Measurements from ENCODE around the gene MEIKIN.

DNA sequence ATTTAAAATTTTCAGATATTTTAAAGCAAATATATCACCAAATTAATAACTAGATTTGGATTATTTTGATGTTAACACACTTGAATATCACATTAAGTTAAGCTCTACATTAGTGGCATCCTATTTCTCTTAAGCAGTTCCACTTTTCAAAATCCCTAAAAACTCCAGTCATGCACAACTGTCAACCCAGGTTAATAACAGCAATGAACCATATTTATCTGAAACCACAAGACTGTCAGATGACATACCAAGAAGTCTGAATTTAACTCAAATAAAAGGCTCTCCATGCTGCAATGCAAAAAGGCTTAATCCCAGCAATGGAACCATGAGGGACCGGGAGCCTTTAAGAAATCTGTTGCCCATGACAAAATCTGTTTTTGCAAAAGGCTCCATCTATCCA, 176.1 kb downstream of the MEIKIN start:
- TF ChIP-seq CTCF (conservative IDR thresholded peaks at IDR 0.05) (no peak), ZFX (IDR thresholded peaks at IDR 0.05) (no peak)
